GM13977 (cell line): ENCODE measurements around the gene MRPL12.

ENCODE experiments used
- DNase-seq: peaks from one replicate; pipeline ENCODE4 v3.0.0; 2012; ENCODE audit warnings: low spot score
- in situ Hi-C: fragments of 300-500 bp; cut with MboI; formaldehyde crosslinking; loops from one replicate; pipeline ENCODE4 v1.12.0; 2022; ENCODE audit warnings: low sequenced_read_pairs, low pct_unique_long_range_greater_than_20kb, mixed read lengths, inconsistent platforms; ENCODE audit not compliant: unreplicated experiment
- TF ChIP-seq, protein P1 (sequence below): IDR thresholded peaks from 2 replicates; pipeline ENCODE4 v1.5.1; 2012; ENCODE audit warnings: mild to moderate bottlenecking, control low read depth; ENCODE audit not compliant: insufficient read depth; ENCODE audit errors: extremely low read depth, missing control alignments

MRPL12 gene

DNA sequence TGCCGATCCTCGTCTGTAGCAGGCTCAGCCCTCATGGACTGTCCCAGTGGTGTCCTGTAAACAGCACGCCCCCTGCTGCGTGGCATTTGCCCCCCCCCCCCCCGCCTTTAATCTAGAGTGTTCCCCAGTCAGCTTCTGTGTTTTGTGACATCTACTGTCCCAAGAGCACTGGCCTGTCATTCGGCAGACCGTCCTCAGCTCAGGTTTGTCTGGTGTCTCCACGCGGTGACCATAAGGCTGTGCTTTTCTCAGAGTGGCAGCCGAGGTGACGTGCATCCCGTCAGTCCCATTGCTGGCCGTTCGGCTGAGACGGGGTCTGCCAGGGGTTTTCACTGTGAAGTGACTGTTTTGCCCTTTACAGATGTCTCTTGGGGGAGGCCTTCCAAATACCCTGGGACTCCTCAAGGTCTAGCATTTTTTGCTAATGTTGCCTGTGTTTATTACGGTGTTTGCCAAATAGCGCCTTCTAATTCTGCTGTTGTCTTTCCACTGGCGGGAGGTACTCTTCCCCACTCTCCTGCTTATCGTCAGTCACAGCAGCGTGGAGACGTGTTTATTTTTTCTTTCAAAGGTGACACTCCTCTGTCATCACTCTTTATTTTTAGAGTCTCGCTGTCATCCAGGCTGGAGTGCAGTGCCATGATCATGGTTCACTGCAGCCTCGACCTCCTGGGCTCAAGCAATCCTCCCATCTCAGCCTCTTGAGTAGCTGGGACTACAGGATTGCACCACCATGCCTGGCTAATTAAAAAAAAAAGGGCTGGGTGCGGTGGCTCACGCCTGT lies 5.7 kb upstream of the MRPL12 start:
- DNase-seq, result no peak
- TF ChIP-seq, protein P1, sequence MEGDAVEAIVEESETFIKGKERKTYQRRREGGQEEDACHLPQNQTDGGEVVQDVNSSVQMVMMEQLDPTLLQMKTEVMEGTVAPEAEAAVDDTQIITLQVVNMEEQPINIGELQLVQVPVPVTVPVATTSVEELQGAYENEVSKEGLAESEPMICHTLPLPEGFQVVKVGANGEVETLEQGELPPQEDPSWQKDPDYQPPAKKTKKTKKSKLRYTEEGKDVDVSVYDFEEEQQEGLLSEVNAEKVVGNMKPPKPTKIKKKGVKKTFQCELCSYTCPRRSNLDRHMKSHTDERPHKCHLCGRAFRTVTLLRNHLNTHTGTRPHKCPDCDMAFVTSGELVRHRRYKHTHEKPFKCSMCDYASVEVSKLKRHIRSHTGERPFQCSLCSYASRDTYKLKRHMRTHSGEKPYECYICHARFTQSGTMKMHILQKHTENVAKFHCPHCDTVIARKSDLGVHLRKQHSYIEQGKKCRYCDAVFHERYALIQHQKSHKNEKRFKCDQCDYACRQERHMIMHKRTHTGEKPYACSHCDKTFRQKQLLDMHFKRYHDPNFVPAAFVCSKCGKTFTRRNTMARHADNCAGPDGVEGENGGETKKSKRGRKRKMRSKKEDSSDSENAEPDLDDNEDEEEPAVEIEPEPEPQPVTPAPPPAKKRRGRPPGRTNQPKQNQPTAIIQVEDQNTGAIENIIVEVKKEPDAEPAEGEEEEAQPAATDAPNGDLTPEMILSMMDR, result no peak
- in situ Hi-C loops, result no loop called here

DNA sequence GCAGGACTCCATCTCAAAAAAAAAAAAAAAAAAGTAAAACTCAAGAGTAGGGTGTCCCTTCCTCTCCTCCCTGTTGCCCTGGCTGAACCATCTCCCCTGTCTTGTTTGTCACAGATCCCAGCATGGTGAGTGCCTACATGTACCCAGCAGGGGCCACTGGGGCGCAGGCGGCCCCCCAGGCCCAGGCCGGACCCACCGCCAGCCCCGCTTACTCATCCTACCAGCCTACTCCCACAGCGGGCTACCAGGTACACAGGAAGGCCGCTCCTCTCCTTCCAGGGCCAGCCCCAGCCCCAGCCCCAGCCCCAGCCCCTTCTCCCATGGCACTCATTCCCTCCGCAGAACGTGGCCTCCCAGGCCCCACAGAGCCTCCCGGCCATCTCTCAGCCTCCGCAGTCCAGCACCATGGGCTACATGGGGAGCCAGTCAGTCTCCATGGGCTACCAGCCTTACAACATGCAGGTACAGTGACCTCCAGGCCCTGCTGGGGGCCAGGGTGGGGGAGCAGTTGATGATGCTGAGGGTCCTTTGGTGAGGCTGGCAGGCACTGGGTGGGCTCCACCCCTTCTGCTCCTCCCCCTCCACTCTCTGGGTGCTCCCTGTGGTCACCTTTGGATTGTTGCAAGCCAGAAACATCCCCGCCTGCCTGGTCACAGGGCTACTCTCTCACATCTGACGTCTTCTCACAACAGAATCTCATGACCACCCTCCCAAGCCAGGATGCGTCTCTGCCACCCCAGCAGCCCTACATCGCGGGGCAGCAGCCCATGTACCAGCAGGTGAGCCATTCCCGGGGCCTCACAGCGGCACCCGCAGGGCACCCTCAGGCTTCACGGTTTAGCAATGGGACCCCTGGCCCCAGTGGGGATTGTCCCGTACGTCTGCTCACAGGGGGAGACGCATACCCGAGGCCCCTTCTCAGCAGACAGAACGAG lies 2.5 kb upstream of the MRPL12 start:
- DNase-seq, result no peak
- TF ChIP-seq, protein P1, result no peak
- in situ Hi-C loops, result no loop called here

DNA sequence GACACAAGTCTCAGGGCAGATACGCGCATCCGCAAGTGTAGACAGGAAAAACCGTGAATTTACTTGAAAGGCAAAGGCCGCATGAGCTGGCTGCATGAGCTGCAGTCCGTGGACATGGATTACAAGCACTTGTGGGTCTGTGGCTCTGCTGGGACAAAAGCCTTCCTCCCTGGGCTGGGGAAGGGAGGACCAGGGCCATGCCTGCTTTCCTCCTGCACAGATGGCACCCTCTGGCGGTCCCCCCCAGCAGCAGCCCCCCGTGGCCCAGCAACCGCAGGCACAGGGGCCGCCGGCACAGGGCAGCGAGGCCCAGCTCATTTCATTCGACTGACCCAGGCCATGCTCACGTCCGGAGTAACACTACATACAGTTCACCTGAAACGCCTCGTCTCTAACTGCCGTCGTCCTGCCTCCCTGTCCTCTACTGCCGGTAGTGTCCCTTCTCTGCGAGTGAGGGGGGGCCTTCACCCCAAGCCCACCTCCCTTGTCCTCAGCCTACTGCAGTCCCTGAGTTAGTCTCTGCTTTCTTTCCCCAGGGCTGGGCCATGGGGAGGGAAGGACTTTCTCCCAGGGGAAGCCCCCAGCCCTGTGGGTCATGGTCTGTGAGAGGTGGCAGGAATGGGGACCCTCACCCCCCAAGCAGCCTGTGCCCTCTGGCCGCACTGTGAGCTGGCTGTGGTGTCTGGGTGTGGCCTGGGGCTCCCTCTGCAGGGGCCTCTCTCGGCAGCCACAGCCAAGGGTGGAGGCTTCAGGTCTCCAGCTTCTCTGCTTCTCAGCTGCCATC lies 1.7 kb upstream of the MRPL12 start:
- in situ Hi-C loops, result no loop called here
- TF ChIP-seq, protein P1, result peak; percentile 30
- no peak for DNase-seq

DNA sequence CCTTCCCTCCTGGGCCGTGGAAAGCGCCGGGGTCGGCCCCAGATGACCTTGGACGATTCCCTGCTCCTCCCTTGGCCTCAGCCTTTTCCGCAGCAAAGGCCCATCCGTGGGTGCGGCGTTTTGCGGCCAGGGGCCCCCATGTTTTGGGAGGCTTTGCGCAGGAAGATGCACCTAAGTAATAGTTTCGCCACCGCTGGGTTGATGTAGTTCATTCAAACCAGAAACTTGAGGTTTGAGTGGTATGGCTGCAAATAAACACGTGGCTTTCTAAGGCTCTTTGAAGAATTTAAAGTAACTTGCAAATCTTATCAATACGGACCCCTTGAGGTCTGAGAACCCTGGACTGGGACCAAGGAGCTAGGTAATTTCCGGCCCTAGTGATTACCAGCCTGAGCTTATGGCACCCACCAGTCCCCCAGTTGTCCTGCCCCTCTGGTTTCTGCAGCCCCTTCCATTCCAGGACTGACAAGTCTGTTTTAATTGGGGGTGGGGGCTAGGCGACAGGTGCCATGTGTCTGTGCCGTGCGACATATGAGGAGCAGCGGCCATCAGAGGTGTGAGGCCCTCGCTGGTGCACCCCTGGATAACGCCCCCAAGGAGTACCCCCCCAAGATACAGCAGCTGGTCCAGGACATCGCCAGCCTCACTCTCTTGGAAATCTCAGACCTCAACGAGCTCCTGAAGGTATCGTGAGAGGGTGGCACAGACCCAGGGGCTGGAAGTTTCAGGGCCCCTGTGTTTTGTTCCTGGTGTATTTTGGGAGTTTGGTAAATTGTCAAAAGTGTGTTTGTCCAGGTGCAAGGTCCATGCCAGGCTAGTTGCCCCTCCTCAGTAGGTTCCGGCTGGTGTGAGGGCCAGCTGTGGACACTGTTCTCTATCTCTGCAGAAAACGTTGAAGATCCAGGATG lies 834 bp downstream of the MRPL12 start:
- DNase-seq, result no peak
- in situ Hi-C loops, result no loop called here

DNA sequence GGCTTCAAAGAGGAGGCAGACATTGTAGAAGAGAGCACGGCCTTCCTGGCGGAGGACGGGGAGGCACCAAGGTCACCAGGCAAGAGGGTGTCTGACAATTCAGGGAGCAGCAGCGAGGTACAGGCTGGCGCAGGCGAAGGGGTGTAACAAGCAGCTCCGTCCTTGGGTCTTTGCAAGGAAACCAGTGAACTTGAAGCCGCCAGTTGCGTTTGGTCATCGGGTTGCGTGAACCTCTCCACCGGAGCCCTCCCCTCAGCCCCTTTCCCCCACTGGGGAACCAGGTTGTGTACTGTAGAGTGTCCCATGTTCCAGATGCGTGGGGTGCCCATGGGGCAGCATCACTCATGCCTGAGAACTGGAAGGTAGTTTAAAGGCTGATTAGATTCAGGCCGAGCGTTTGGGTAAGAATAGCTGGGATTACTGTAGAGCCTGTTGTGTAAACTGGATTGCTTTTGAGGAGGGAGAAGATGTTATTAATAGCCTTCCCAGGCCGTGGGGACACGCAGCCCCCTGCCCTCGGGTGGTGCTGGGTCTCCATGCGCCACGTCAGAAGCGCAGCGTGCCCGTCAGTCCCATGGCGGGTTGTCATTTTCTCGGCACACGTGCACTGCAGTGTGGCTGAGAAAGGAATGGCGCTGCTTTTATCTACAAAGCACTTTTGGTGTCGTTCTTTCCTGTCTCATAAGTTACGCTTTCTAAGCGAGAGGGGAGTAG lies 2.5 kb downstream of the MRPL12 start:
- TF ChIP-seq, protein P1, result no peak
- no peak for DNase-seq
- in situ Hi-C loops, result no loop called here

More for the DNA sequence above, 834 bp downstream of the MRPL12 start:
- TF ChIP-seq, protein P1, result no peak
